K562 (cell line): ENCODE data around the gene P2RY8. TPM values are rescaled to one million over a fixed set of nuclear protein-coding genes. Genes with fewer than 3 reads are reported as not detected.

Source experiments
- ATAC-seq: fragments of 200-7000 bp; cut with Tn5 transposase; 3 replicates; pipeline ENCODE4 v1.9.1; 2020; ENCODE audit warnings: moderate library complexity
- BruUV-seq: library from RNA; stranded (reverse); fragments of 400-500 nt; replicated peaks from 2 replicates; lab custom pipeline; 2021; lab: Mats Ljungman, UMichigan
- CTCF ChIA-PET: fragments of 300-600 bp; formaldehyde crosslinking; extraction: SDS; loops from one replicate; lab custom pipeline; 2021; ENCODE audit warnings: low intra/inter-chr PET ratio; lab: Yijun Ruan, JAX
- POLR2A ChIA-PET: fragments of 300-600, 350-650 bp; sonication (Branson Sonifier 250); formaldehyde crosslinking; extraction: SDS; loops from one replicate; lab custom pipeline; 2021; ENCODE audit warnings: antibody characterized with exemption, inconsistent platforms; lab: Yijun Ruan, JAX
- DNase-seq, 4 experiments: peaks; one replicate each; pipeline versions ENCODE4 v3.0.0 to v3.0.0-alpha.2; 2011 to 2018; ENCODE audit warnings: low spot score in 3 of 4, mixed read lengths in 3 of 4; ENCODE audit errors: extremely low read depth in 1 of 4
- FAIRE-seq: peaks from 2 replicates; lab custom pipeline; 2011; peaks lifted over from hg19 to GRCh38; lab: Jason Lieb, UNC
- H2AFZ ChIP-seq: 2 replicates; pipeline ENCODE4 v1.6.0; 2011; ENCODE audit warnings: low read depth, low read length, control low read depth, inconsistent platforms
- H3K27ac ChIP-seq: fragments of 200-600 bp; 3 replicates; pipeline ENCODE4 v1.8.0; 2011; ENCODE audit warnings: low read depth, mild to moderate bottlenecking, control low read depth, inconsistent platforms, low read length, moderate library complexity, mixed read lengths; ENCODE audit errors: extremely low read depth
- H3K27me3 ChIP-seq, 2 experiments: fragments of 300-600 bp in 1 of 2; 2 replicates in 1 of 2; 3 replicates in 1 of 2; pipeline versions ENCODE4 v1.6.0 to v1.8.0; 2011; ENCODE audit warnings: inconsistent platforms in 2 of 2, low read length in 2 of 2, mild to moderate bottlenecking in 1 of 2, mixed read lengths in 1 of 2, moderate library complexity in 1 of 2; ENCODE audit not compliant: control insufficient read depth in 2 of 2, insufficient read depth in 2 of 2
- H3K36me3 ChIP-seq: fragments of 300-600 bp; 3 replicates; pipeline ENCODE4 v1.8.0; 2011; ENCODE audit warnings: mild to moderate bottlenecking, low read length, inconsistent platforms; ENCODE audit not compliant: control insufficient read depth, insufficient read depth
- H3K4me1 ChIP-seq, 2 experiments: fragments of 200-600 bp in 1 of 2; replicated peaks in 1 of 2; 2 replicates in 1 of 2; 3 replicates in 1 of 2; pipeline versions ENCODE4 v1.5.1 to v1.8.0; 2011; ENCODE audit warnings: inconsistent platforms in 2 of 2, low read length in 2 of 2, mild to moderate bottlenecking in 1 of 2, mixed read lengths in 1 of 2, moderate library complexity in 1 of 2; ENCODE audit not compliant: control insufficient read depth in 2 of 2, insufficient read depth in 2 of 2
- H3K4me2 ChIP-seq: 2 replicates; pipeline ENCODE4 v1.6.1; 2011; ENCODE audit warnings: low read length, control low read depth, inconsistent platforms, mixed read lengths; ENCODE audit not compliant: insufficient read depth
- H3K4me3 ChIP-seq: fragments of 200-600 bp; sonication (generic), shearing (Covaris generic); 2 replicates; pipeline ENCODE4 v1.5.1; 2016; ENCODE audit warnings: control low read depth, inconsistent platforms
- H3K79me2 ChIP-seq: fragments of 200-600 bp; 3 replicates; pipeline ENCODE4 v1.8.0; 2011; ENCODE audit warnings: low read length, inconsistent platforms; ENCODE audit not compliant: control insufficient read depth, insufficient read depth
- H3K9ac ChIP-seq, 2 experiments: 2 replicates each; pipeline versions ENCODE4 v1.6.0 to v1.6.1; 2011; ENCODE audit warnings: low read depth in 2 of 2, low read length in 2 of 2, control low read depth in 1 of 2, inconsistent platforms in 1 of 2, mild to moderate bottlenecking in 1 of 2, mixed read lengths in 1 of 2; ENCODE audit not compliant: insufficient read depth in 1 of 2
- H3K9me1 ChIP-seq: one replicate; pipeline ENCODE4 v1.6.0; 2011; ENCODE audit warnings: inconsistent platforms, mild to moderate bottlenecking, low read length, moderate library complexity; ENCODE audit not compliant: control insufficient read depth, insufficient read depth
- H3K9me3 ChIP-seq: replicated peaks from 2 replicates; pipeline ENCODE4 v1.5.1; 2011; ENCODE audit warnings: low read depth, low read length, inconsistent platforms; ENCODE audit not compliant: control insufficient read depth, insufficient read depth
- H4K20me1 ChIP-seq: replicated peaks from 2 replicates; pipeline ENCODE4 v1.6.1; 2011; ENCODE audit warnings: low read length, inconsistent platforms, mixed read lengths; ENCODE audit not compliant: control insufficient read depth, insufficient read depth
- BCOR ChIP-seq: fragments of 450-650 bp; IDR thresholded peaks from 2 replicates; pipeline ENCODE4 v1.6.1; 2016
- CGGBP1 ChIP-seq: fragments of 250-450 bp; sonication (Bioruptor Pico); IDR thresholded peaks from 2 replicates; pipeline ENCODE4 v1.9.0; 2021; ENCODE audit warnings: mild to moderate bottlenecking
- CHCHD3 ChIP-seq: fragments of 250-450 bp; sonication (Bioruptor Pico); IDR thresholded peaks from 2 replicates; pipeline ENCODE4 v2.1.2; 2022; ENCODE audit warnings: mild to moderate bottlenecking
- HDAC2 ChIP-seq: fragments of 450-650 bp; IDR thresholded peaks from 2 replicates; pipeline ENCODE4 v1.6.1; 2016; ENCODE audit warnings: mild to moderate bottlenecking
- HIVEP1 ChIP-seq: fragments of 250-450 bp; sonication (Bioruptor Pico); IDR thresholded peaks from 2 replicates; pipeline ENCODE4 v1.4.0; 2020; ENCODE audit warnings: mild to moderate bottlenecking
- HNRNPLL ChIP-seq: fragments of 200-400 bp; formaldehyde crosslinking; IDR thresholded peaks from 2 replicates; pipeline ENCODE4 v1.6.1; 2017; ENCODE audit warnings: low read length, low read depth, mild to moderate bottlenecking; ENCODE audit not compliant: poor library complexity, severe bottlenecking
- NR4A1 ChIP-seq, 2 experiments: fragments of 250-450 bp in 1 of 2; fragments of 450-650 bp in 1 of 2; sonication (Bioruptor Pico) in 1 of 2; IDR thresholded peaks; 2 replicates each; pipeline versions ENCODE4 v1.4.0 to v1.6.1; 2016 to 2020; ENCODE audit warnings: mild to moderate bottlenecking in 2 of 2, missing compliant biosample characterization in 1 of 2, missing genetic modification characterization in 1 of 2, moderate library complexity in 1 of 2
- PHF21A ChIP-seq: fragments of 450-650 bp; IDR thresholded peaks from 2 replicates; pipeline ENCODE4 v1.6.1; 2017; ENCODE audit warnings: low read depth, borderline replicate concordance
- RUNX1 ChIP-seq: sonication (generic); IDR thresholded peaks from 2 replicates; pipeline ENCODE4 v1.6.1; 2016; ENCODE audit warnings: antibody characterized with exemption, low read depth
- SMARCA5 ChIP-seq: fragments of 450-650 bp; IDR thresholded peaks from 2 replicates; pipeline ENCODE4 v1.6.1; 2016
- TAF7 ChIP-seq: fragments of 450-650 bp; IDR thresholded peaks from 2 replicates; pipeline ENCODE4 v1.6.1; 2016; ENCODE audit warnings: missing genetic modification characterization, missing compliant biosample characterization
- THRAP3 ChIP-seq: fragments of 450-650 bp; IDR thresholded peaks from 2 replicates; pipeline ENCODE4 v1.6.1; 2016; ENCODE audit warnings: mild to moderate bottlenecking, inconsistent platforms, borderline replicate concordance
- ZHX1 ChIP-seq: fragments of 150-350 bp; conservative IDR thresholded peaks from 2 replicates; pipeline ENCODE4 v1.6.1; 2014; ENCODE audit warnings: low read length
- ZNF121 ChIP-seq: sonication (generic); formaldehyde crosslinking; conservative IDR thresholded peaks from 2 replicates; pipeline ENCODE4 v1.8.0; 2022; ENCODE audit warnings: missing genetic modification reagents
- WGBS: fragments of 100-300 bp; shearing (Covaris generic); methylation state at CpG from one replicate; pipeline ENCODE4 v1.1.6; 2016; ENCODE audit warnings: low coverage, mixed read lengths; ENCODE audit not compliant: insufficient coverage; ENCODE audit errors: missing lambda C conversion rate; 5-methylcytosine and 5-hydroxymethylcytosine counted together
- in situ Hi-C: fragments of 300-500 bp; cut with MboI; formaldehyde crosslinking; loops from 4 replicates; pipeline ENCODE4 v1.15.0; 2018; ENCODE audit warnings: inconsistent platforms, mixed read lengths
- intact Hi-C: fragments of 100-400 bp; cut with micrococcal nuclease; formaldehyde crosslinking; loops from 2 replicates; pipeline ENCODE4 v1.14.2; 2022
- polyA plus RNA-seq, 8 experiments: library from polyadenylated mRNA; depleted of rRNA in 4 of 8; stranded (reverse) in 5 of 8; unstranded in 3 of 8; fragments of >200 nt; fragmentation: Nextera tagmentation in 2 of 8; fragmentation: Illumina TruSeq in 1 of 8; extraction: Ambion mirVana in 2 of 8; extraction: Trizol in 1 of 8; gene quantifications; 2 replicates each; pipeline versions ENCODE4 v1.2.1 to v1.2.3, GENCODE V29; 2011 to 2014; ENCODE audit warnings: inconsistent platforms in 1 of 8, missing spikeins in 1 of 8
- total RNA-seq, 7 experiments: library from RNA; depleted of rRNA in 6 of 7; stranded (reverse); fragments of >200 nt in 6 of 7; fragmentation: Illumina TruSeq in 2 of 7; extraction: Trizol in 2 of 7; gene quantifications; 2 replicates each; pipeline versions ENCODE4 v1.2.1 to v1.2.3, GENCODE V29; 2011 to 2021; ENCODE audit warnings: low replicate concordance in 1 of 7

Gene P2RY8
- total and polyA plus RNA-seq, 9 of the 15 experiments (the other 6 are each of a cell fraction or from before 2014, with no cell fraction given): 0.04 to 0.69 (median 0.08) TPM; not detected in 3

- no peak overlapping the region for H3K4me2 ChIP-seq
- no peaks in the 10 kb centered on the region for H3K27me3 ChIP-seq
- no peaks in the 10 kb centered on the region for H3K9me1 ChIP-seq
- ATAC-seq (no peak), FAIRE-seq (no peak), DNase-seq (no peak)
- H3K9me3 ChIP-seq: no peaks in the 10 kb centered on the region
- 75% methylated on average over 19 of the region's 23 CpGs for WGBS
- in situ Hi-C loops: no loop called here
- no peaks in the 10 kb centered on the region for H3K36me3 ChIP-seq
- H4K20me1 ChIP-seq: no peaks in the 10 kb centered on the region
- ChIA-PET POLR2A (no interaction called here), CTCF (no interaction called here)
- intact Hi-C loops: no loop called here
- no peak overlapping the region for H3K4me3 ChIP-seq
- BruUV-seq: no TSS peak
- H2AFZ ChIP-seq: no peak overlapping the region
- TF ChIP-seq HDAC2 (peak; percentile 50; the same call in 1 of the 2 replicates), SMARCA5 (0 out of 2 replicates have a peak, but pooled peaks have one; percentile 24), TAF7 (no peak), ZNF121 (peak; percentile 94), BCOR (peak; percentile 91)
- H3K4me1 ChIP-seq: peaks cover 6 to 20% of the 10 kb centered on the region in 2 experiments
- no peak overlapping the region for H3K9ac ChIP-seq
- no peak overlapping the region for H3K27ac ChIP-seq
- H3K79me2 ChIP-seq: no peaks in the 10 kb centered on the region
Measured at GRCh38 chrX:1500701-1501624, 36.0 kb downstream of the P2RY8 start.

DNA sequence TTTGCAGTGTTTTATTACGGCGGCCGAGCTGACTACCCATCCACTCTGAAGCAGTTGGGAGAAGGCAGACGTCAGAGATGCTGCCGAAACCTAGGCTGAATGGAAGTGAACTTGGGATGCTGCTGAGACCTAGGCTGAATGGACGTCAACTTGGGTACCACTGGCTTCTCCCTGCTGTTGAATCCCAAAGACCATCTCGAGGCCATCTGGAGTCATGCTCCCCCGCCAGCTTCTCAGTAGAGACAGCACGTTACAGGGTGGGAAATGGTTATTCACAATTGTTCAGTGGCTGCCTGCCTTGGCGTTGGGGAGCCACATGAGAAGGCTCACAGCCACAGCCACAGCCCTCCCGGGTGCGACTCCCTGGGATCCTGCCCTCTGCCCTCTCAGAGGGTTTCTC lies 40.9 kb downstream of the P2RY8 start:
- Histone ChIP-seq H3K27me3 (no peaks in the 10 kb centered on the region), H2AFZ (no peak overlapping the region), H3K4me1 (peaks cover 0 to 5% of the 10 kb centered on the region in 2 experiments; a peak in 3 of 5 replicates), H3K9me1 (no peaks in the 10 kb centered on the region), H3K36me3 (no peaks in the 10 kb centered on the region), H4K20me1 (no peaks in the 10 kb centered on the region), H3K4me2 (no peak overlapping the region), H3K9ac (no peak overlapping the region), H3K27ac (no peak overlapping the region), H3K4me3 (no peak overlapping the region), H3K9me3 (no peaks in the 10 kb centered on the region), H3K79me2 (no peaks in the 10 kb centered on the region)
- POLR2A ChIA-PET: no interaction called here
- CTCF ChIA-PET: no interaction called here
- FAIRE-seq: no peak
- no TSS peak for BruUV-seq
- intact Hi-C loops: no loop called here
- WGBS: 52% methylated on average over 12 of the region's 12 CpGs
- no peak for DNase-seq
- ATAC-seq: no peak
- in situ Hi-C loops: no loop called here
- TF ChIP-seq PHF21A (no peak), THRAP3 (no peak), RUNX1 (no peak), HNRNPLL (no peak), ZHX1 (no peak), NR4A1 (CRISPR knock-in tag; IDR thresholded peaks at IDR 0.05) (no peak), NR4A1 (tag; IDR thresholded peaks at IDR 0.05) (no peak), HIVEP1 (CRISPR knock-in tag) (no peak), CGGBP1 (no peak), CHCHD3 (no peak)
